A673 (cell line): ENCODE measurements around the gene SFMBT2. TPM values are rescaled to one million over a fixed set of nuclear protein-coding genes. Genes with fewer than 3 reads are reported as not detected.
A peak's percentile ranks its signal among the peaks of the same experiment; 100 is the strongest.

Experiments
- Bru-seq: library from RNA; stranded (reverse); fragments of 400-500 nt; gene quantifications from one replicate; lab custom pipeline; 2021; lab: Mats Ljungman, UMichigan
- BruChase-seq, 2 experiments: library from RNA; stranded (reverse); fragments of 400-500 nt; gene quantifications; one replicate each; lab custom pipeline; 2021; lab: Mats Ljungman, UMichigan
- BruUV-seq: library from RNA; stranded (reverse); fragments of 400-500 nt; replicated peaks from 2 replicates; lab custom pipeline; 2021; lab: Mats Ljungman, UMichigan
- CTCF ChIA-PET: fragments of 300-600 bp; sonication (Branson Sonifier 250); formaldehyde crosslinking; loops from one replicate; lab custom pipeline; 2022; ENCODE audit warnings: antibody characterized with exemption; lab: Charles Lee
- POLR2A ChIA-PET: fragments of 300-600 bp; sonication (Branson Sonifier 250); formaldehyde crosslinking; loops from one replicate; lab custom pipeline; 2022; ENCODE audit warnings: antibody characterized with exemption; ENCODE audit not compliant: low non-redundant PET; lab: Charles Lee
- DNase-seq: peaks from one replicate; pipeline ENCODE4 v3.0.0-alpha.2; 2015; ENCODE audit warnings: low spot score
- H3K27ac ChIP-seq: fragments of 200-600 bp; sonication (generic); 2 replicates; pipeline ENCODE4 v1.5.1; 2016; ENCODE audit warnings: mixed run types, low read depth, mild to moderate bottlenecking, mixed read lengths, antibody characterized with exemption, low read length; ENCODE audit not compliant: poor library complexity, severe bottlenecking
- H3K27me3 ChIP-seq: fragments of 200-600 bp; sonication (generic); replicated peaks from 2 replicates; pipeline ENCODE4 v1.6.1; 2017; ENCODE audit warnings: mixed run types, low read depth, mild to moderate bottlenecking, mixed read lengths, antibody characterized with exemption, low read length; ENCODE audit not compliant: insufficient read depth, poor library complexity
- H3K36me3 ChIP-seq: fragments of 200-600 bp; sonication (generic); 2 replicates; pipeline ENCODE4 v1.6.1; 2016; ENCODE audit warnings: mixed run types, mild to moderate bottlenecking, mixed read lengths, antibody characterized with exemption, low read length; ENCODE audit not compliant: insufficient read depth, poor library complexity, severe bottlenecking
- H3K4me1 ChIP-seq: fragments of 200-600 bp; sonication (generic); 2 replicates; pipeline ENCODE4 v1.6.1; 2017; ENCODE audit warnings: mixed run types, mild to moderate bottlenecking, mixed read lengths, antibody characterized with exemption, low read length; ENCODE audit not compliant: insufficient read depth, poor library complexity, severe bottlenecking
- H3K4me3 ChIP-seq: fragments of 200-600 bp; sonication (generic); 2 replicates; pipeline ENCODE4 v1.5.1; 2016; ENCODE audit warnings: low read depth, mixed run types, mild to moderate bottlenecking, mixed read lengths, low read length; ENCODE audit not compliant: poor library complexity, severe bottlenecking
- H3K9me3 ChIP-seq: fragments of 200-600 bp; sonication (generic); 2 replicates; pipeline ENCODE4 v1.6.1; 2016; ENCODE audit warnings: mixed run types, low read depth, mild to moderate bottlenecking, mixed read lengths, antibody characterized with exemption, low read length; ENCODE audit not compliant: poor library complexity, severe bottlenecking
- EZH2 ChIP-seq: fragments of 200-600 bp; sonication (generic); IDR thresholded peaks from 2 replicates; pipeline ENCODE4 v1.6.1; 2017; ENCODE audit warnings: borderline replicate concordance, low read depth, mild to moderate bottlenecking, mixed read lengths, antibody characterized with exemption, low read length; ENCODE audit not compliant: poor library complexity, severe bottlenecking
- intact Hi-C: fragments of 100-400 bp; cut with micrococcal nuclease; formaldehyde crosslinking; loops from one replicate; pipeline ENCODE4 v1.10.0; 2022; ENCODE audit not compliant: unreplicated experiment
- long read RNA-seq: library from polyadenylated mRNA; stranded (forward); transcript quantifications from one replicate; pipeline ENCODE4 v2.0.0, GENCODE V29; 2022
- total RNA-seq: library from RNA; stranded (reverse); gene quantifications from 2 replicates; pipeline ENCODE4 v1.2.3, GENCODE V29; 2021
- TF ChIP-seq, protein P1 (sequence below): fragments of 300-800, 200-600 bp; sonication (generic); conservative IDR thresholded peaks from 2 replicates; pipeline ENCODE4 v1.5.1; 2017; ENCODE audit warnings: low read depth, mild to moderate bottlenecking, antibody characterized with exemption, low read length, moderate library complexity, mixed read lengths

The SFMBT2 gene
- total RNA-seq = 8.2 and 11.8 TPM in 2 replicates
- percentile 65 among the genes with signal in this experiment for Bru-seq, nascent RNA
- percentile 65 among the genes with signal in this experiment for BruChase-seq, experiment 1, labeled RNA remaining after a 2-hour chase
- percentile 62 among the genes with signal in this experiment for BruChase-seq, experiment 2, labeled RNA remaining after a 6-hour chase
- long read RNA-seq, partial matches to known transcripts = 0 of 5 reads
- long read RNA-seq, other reads (novel, unspliced or antisense) = 5 of 5 reads

DNA sequence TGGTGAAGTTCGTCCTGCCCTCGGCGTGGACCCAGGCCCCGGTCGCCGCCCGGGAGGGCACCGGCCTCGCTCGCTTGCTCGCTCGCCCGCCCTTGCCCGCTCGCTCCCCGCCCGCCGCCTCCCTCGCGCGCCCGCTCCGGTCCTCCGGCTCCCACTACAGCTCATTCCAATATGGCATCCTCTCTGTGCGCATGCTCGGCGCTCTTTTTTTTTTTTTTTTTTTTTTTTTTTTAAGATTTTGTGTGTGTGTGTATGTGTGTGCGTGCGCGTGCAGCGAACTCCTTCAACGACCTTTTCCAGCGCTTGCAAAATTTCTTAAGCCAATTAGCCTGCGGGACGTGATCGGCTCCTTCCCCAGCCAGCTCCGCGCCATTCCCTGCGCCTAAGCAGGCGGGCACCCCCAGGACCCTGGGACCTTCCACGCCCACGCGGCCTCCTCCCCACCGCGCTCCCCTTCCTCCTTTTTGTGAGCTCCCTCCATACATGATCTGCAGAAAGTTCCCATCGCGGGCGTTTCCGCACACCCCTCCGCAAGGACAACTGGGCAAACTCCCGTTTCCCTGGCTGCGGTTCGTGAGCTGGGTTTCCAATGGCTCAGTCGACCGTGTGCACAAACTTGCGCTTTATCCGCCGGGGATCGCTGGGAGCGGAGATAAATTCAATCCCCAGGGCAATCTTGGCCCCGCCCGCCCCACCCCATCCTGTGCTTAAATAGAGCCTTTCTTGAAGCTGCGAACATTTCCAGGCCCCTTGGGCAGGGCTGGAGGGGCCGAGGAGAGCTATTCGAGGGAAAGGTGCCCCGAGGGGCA lies at the start of gene SFMBT2:
TSS of gene SFMBT2 (minus strand) at position 173 of the 809 bp plus-strand sequence. CDS start 29,136 bp downstream, outside the sequence.
- Histone ChIP-seq H3K4me3 (peak within 1 kb of the TSS; percentile 64), H3K9me3 (no peaks in the 10 kb centered on the region), H3K4me1 (peaks cover 22% of the 10 kb centered on the region), H3K36me3 (no peaks in the 10 kb centered on the region), H3K27me3 (peaks cover 88% of the 10 kb centered on the region), H3K27ac (peak within 1 kb of the TSS; percentile 30)
- POLR2A ChIA-PET = interaction anchor here (0.6 kb wide), 5 partner anchors 11 to 554 kb away, joined by 4 to 13 read pairs (median 5); no protein-coding TSS in a partner anchor
- TF ChIP-seq EZH2 = peak; percentile 39
- TF ChIP-seq, protein P1, sequence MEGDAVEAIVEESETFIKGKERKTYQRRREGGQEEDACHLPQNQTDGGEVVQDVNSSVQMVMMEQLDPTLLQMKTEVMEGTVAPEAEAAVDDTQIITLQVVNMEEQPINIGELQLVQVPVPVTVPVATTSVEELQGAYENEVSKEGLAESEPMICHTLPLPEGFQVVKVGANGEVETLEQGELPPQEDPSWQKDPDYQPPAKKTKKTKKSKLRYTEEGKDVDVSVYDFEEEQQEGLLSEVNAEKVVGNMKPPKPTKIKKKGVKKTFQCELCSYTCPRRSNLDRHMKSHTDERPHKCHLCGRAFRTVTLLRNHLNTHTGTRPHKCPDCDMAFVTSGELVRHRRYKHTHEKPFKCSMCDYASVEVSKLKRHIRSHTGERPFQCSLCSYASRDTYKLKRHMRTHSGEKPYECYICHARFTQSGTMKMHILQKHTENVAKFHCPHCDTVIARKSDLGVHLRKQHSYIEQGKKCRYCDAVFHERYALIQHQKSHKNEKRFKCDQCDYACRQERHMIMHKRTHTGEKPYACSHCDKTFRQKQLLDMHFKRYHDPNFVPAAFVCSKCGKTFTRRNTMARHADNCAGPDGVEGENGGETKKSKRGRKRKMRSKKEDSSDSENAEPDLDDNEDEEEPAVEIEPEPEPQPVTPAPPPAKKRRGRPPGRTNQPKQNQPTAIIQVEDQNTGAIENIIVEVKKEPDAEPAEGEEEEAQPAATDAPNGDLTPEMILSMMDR = no peak
- no TSS peak for BruUV-seq
- DNase-seq = peak; percentile 77
- intact Hi-C loops = loop anchor here (5.0 to 10.0 kb wide), 5 partner anchors 289 to 996 kb away; no protein-coding TSS in a partner anchor
- CTCF ChIA-PET = interaction anchor here (0.5 to 0.6 kb wide), 6 partner anchors 69 to 673 kb away, joined by 3 to 9 read pairs (median 4); no protein-coding TSS in a partner anchor

DNA sequence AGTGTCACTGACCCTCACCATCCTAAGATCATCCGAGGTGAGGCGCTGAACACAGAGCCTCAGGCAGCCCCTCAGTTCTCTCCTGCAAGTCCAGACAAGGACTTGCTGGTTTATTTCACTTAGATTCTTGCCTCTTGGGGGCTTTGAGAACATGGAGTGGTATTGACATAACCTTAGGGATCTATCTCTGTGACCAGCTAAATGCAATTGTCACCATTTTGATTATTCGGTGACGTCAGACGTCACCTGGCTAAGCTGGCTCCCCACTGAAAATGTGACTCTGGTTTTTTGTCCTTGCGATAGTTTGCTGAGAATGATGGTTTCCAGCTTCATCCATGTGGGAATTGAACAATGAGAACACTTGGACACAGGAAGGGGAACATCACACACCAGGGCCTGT lies 49.2 kb upstream of the SFMBT2 start:
- ChIA-PET CTCF (no interaction called here), POLR2A (no interaction called here)
- Histone ChIP-seq H3K9me3 (no peaks in the 10 kb centered on the region), H3K36me3 (no peaks in the 10 kb centered on the region), H3K4me3 (no peak overlapping the region), H3K27ac (no peak overlapping the region), H3K27me3 (peaks cover 19% of the 10 kb centered on the region), H3K4me1 (no peaks in the 10 kb centered on the region)
- TF ChIP-seq, protein P1 = no peak
- TF ChIP-seq EZH2 = no peak
- BruUV-seq = no TSS peak
- DNase-seq = no peak
- intact Hi-C loops = no loop called here

- no peaks in the 10 kb centered on the region for H3K4me1 ChIP-seq
- H3K36me3 ChIP-seq = no peaks in the 10 kb centered on the region
- POLR2A ChIA-PET = no interaction called here
- no TSS peak for BruUV-seq
- TF ChIP-seq, protein P1 = no peak
- TF ChIP-seq EZH2 = no peak
- no peak overlapping the region for H3K27ac ChIP-seq
- peaks cover 17% of the 10 kb centered on the region for H3K27me3 ChIP-seq
- H3K9me3 ChIP-seq = no peaks in the 10 kb centered on the region
- H3K4me3 ChIP-seq = no peak overlapping the region
- no peak for DNase-seq
- CTCF ChIA-PET = no interaction called here
- intact Hi-C loops = no loop called here
These were observed 47.7 kb upstream of the SFMBT2 start for GRCh38 chr10:7458556-7458955.
